Activated naive CD4-positive, alpha-beta T cell treated with Interleukin-2 at 50 U/mL for 16 hours (primary cell): ENCODE measurements around the gene PSME3IP1.

Experiments
- DNase-seq: peaks from one replicate; pipeline ENCODE4 v3.0.0-alpha.2; 2020

The PSME3IP1 gene

GRCh38 chr16:57141822-57142631 lies 43.8 kb downstream of the PSME3IP1 start:
- DNase-seq: no peak

DNA sequence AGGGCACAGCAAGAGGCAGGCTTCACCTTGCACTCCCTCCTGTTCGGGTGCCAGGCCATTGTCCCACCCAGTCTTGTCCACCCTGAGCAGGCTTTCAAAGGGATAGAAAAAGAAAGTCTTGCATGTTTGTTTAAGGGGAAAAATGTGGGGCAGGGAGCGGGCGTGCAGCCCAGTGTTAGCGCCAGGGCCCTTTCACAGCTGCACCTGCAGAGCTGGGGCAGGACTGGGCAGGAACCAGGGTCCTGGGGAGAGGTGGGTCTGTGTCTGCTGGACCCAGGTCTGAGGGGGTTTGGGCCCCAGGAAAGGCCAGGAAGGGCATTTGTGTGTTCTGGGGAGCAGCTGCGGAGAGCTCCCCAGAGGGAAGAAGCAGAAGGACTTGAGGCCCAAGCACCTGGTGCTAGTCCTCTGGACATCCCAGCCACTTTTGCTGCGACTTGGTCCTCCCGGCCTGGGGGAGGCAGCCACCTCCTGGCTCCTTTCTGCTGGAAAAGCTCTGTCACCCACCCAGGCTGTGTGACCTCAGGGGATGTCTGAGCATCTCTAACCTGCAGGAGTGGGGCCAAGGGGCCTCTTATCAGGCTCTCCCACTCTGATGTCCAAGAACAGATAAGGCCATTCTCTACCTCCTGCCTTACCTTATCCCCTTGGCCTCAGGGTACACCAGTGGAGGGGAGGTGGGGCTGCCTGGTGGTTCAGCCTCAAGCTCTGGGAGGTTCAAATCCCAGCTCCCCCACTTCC lies 44.7 kb downstream of the PSME3IP1 start:
- no peak for DNase-seq

DNA sequence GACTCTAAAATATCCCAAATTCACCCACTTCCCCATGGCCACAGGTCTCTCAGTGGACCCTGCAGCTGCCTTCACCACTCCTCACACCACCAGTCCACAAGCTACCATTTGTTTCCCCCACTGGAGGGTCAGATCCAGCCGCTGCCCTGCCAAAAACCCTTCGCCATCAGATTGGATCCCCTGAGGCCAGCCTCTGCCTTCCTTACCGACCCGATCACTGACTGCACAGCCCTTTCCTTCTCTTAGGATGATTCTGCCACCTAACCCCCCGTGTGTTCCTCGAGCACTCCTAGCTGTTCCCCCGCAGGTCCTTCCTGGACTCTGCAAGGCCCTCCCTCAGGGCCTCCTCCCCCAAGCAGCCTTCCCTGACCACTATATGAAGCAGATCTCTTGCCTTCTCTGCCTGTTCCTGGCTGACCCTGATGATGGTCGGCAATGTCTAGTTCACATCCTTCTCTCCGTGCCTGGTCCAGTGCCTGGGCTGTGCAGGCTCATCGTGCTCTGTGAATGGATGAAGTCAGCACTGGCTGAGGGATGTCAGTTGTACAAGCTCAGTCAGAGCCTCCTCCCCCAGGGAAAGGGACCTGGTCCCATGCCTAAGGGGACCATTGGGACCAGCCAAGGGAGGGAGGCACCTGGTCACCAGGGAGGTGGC lies 47.4 kb downstream of the PSME3IP1 start:
- DNase-seq: no peak

DNA sequence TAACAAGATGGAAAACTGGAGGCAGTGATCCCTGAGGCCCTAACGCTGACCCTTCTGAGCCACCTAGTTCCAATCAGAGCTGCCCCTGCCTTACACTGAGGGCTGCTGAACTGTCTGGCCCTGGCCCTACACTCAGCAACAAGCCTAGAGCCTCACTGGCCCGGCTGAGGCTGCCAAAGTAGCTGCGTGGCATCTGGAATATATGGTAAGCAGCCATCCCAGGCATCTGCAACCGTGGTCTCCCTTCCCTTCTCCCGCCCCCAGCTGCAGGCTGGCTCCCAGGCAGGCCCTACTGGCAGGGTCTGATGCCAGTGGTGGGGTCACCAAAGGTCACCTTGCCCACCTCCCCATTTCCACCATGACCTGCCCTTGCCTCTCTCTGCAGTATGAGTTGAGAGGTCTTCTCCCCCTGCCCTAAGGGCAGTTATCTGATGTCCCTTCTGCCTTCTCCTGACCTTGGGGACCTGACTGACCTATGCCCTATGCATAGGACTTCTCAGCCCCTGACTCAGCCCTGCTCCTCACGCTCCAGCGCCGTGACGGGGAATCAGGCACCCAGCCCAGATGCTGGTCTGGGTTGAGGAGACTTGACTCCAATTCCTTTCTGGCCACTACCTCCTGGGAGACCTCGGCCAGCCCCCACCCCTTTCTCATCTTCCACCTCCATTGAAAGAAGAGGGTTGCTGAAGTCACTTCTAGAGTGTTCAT lies 48.1 kb downstream of the PSME3IP1 start:
- DNase-seq: no peak

GRCh38 chr16:57137043-57137442 lies 48.8 kb downstream of the PSME3IP1 start:
- no peak for DNase-seq

GRCh38 chr16:57134982-57135381 lies 50.9 kb downstream of the PSME3IP1 start:
- peak; percentile 21 for DNase-seq

GRCh38 chr16:57133886-57134285 lies 52.0 kb downstream of the PSME3IP1 start:
- no peak for DNase-seq

DNA sequence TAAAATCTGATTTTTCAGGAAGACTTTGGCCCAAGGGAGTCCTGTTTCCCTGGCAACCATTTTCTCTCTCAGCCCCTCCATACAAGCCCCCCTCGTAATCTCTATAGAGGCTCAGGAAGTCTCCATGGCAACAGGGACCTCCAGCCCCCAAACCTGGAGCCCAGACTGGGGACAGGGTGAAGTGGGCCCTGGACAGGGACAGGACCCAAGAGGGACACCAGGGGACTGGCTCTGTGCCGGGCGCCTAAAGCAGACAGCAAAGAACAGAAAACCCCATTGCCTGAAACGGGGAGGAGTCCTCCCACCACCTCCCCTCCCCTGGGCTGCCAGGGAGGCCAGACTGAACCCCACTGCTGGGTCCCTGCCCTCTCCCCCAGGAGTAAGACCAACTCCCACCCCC lies 52.8 kb downstream of the PSME3IP1 start:
- no peak for DNase-seq

- DNase-seq: no peak
Measured at GRCh38 chr16:57132470-57132869, 53.4 kb downstream of the PSME3IP1 start.

DNA sequence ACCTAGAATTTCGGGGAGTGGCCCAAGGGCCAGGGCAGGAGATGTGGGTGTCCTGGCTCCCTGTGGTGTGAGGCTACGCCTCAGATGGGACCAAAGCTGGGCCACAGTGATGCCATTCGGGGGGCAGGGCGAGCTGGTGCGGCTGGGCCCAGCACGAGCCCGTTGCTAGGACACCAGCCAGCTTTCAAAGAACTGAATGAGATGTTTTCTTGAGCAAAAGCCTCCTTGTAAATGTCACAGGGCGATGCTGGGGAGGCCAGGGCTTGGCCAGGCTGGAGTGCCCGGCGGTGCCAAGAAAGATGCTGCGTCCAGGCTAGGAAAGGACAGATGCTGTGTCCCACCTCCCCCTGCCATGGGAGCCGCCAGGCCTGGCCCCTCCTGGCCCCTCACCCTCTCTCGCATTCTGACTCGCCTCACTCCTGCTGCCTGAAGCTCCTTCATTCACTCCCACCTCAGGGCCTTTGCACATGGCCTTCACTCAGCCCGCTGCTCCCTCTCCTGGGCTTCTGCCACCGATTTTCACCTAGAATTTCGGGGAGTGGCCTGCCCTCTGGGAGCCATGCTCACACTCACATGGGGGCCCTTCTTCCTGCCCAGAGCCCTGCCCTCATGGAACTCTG lies 54.4 kb downstream of the PSME3IP1 start:
- no peak for DNase-seq

GRCh38 chr16:57130950-57131321 lies 54.9 kb downstream of the PSME3IP1 start:
- DNase-seq: no peak

DNA sequence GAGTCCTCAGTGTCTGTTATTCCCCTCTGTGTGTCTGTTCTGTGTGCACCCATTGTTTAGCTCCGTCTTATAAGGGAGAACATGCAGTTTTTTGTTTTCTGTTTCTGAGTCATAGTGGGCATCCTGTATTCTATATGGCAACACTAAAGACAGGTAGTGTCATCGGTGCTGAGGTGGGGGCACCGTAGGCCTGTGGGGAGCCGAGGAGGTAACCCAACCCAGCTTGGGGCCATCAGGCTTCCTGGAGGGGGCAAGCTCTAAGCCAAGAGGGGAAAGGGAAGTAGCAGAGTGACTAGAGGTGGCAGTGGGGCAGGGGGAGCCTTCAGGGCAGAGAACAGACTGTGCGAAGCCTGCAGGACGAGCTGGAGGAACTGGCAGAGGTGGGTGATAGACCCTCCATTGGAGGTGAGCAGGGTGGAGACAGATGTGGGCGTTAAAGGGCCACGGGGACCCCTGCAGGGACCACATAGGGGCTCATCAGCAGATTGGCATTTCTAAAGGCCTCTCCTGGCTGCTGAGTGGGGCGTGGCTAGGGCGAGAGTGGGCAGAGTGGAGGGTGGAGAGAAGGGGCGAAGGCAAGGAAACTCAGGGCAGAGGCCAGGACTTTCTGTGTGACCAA lies 57.0 kb downstream of the PSME3IP1 start:
- DNase-seq: peak; percentile 37

GRCh38 chr16:57127836-57128235 lies 58.0 kb downstream of the PSME3IP1 start:
- DNase-seq: no peak

DNA sequence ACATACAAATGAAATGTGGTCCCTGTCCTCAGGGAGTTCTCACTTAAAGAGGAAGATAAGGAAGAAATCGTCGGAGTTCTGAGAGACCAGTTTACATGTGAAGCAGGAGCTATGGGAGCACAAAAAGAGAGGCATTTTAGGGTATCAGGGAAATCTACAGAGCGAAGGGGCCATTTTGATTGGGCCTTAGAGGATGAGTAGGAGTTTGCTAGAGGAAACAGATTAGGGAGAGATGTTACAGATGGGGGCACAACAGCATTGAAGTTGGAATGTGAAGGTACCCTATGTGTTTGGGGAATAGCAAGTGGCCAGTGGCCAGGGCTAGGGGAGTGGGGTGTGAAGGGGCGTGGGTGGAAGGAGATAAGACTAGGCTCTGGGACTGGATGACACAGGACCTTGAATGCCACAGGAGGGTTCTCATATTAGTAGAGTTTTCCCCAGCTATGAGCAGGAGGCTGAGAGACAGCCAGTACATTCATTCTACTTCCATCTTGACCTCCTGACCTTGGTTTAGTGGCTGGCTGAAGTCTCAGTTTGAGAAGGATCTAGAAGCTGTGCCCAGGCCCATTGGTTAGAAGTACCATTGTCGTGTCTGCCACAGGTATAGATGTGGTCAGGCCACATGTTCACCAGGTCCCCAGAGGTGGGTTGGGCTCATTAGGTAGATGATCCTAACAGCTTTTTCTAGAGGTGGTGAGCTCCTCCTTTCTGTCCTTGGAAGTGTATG lies 58.6 kb downstream of the PSME3IP1 start:
- no peak for DNase-seq

- DNase-seq: no peak
Measured at GRCh38 chr16:57126411-57126810, 59.4 kb downstream of the PSME3IP1 start.

- DNase-seq: no peak
Measured at GRCh38 chr16:57125969-57126368, 59.9 kb downstream of the PSME3IP1 start.

DNA sequence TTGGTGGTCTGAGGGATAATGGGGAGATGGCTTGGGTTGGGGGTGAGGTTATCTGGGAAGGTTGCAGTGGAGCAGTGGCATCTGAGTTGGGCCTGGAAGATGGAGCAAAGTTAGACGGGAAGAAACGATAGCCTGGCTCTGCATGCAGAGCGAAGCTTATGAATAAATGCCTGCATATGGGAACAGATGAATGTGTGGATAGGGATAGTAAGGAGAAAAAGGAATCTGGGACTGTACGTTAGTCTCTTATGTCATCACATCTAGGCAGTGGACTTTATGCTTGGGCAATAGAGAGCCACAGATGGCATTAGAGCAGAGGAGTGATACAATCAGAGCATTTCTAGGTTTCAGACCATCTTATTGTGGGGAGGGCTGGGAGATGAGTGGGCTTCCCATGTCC lies 60.5 kb downstream of the PSME3IP1 start:
- no peak for DNase-seq

- no peak for DNase-seq
Measured at GRCh38 chr16:57123974-57124674, 61.7 kb downstream of the PSME3IP1 start.

DNA sequence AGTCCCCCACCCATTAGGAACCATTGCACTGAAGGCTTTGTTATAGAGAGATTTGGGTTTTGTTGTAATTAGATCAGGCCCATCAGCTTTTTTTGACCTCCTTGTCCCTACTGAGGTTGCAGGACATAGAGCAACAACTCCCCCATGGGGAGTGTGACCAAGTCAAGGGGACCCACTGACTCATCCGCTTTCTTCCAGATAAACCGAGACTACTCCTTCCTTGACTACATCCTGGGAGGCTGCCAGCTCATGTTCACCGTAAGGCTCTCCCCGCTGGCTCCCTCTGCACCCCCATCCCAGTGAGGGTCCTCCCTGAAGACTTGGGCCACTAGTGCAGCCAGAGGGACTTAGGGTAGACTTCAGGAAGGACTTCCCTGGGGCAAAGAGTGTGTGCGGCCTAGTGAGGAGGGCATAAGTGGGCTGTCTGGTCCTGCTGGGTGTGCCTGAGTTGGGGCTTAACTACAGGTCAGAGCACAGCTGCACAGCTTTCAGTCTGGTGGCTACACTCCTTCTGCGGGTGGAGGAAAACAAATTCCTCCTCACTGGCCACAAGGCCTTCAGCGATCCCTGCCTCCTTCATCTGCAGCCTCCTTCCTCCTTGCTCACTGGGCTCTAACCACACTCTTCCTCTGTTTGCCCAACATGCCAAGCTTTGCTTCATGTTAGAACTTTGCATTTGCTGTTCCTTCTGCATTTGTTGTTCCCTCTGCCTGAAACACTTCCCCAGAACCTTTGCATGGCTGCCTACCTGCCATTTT lies 62.4 kb downstream of the PSME3IP1 start:
- no peak for DNase-seq

DNA sequence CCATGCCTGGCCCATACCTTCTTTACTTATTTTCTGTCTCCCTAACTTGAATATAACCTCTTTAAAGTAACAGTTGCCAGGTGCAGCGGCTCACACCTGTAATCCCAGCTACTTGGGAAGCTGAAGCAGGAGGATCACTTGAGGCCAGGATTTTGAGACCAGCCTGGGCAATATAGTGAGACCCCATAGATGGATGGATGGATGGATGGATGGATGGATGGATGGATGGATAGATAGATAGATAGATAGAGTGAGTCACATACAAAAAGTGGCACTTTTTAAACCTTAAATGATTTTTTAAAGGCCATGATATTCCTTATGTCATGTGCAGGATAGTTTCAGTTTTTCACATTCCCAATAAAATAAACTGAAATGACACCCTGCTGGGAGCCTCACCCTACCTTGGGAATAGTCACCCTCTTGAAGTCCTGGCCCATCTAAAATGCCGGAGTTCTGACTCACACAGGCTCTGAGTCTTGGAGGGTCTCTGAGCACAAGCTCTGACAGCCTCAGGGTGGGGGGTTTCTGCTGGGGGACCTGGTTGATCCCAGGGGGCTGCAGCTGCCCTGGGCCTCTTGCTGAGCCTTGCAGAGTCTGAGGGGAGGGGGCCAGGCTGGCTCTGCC lies 67.3 kb downstream of the PSME3IP1 start:
- DNase-seq: no peak
